T-helper 1 cell treated with Interleukin-12 subunit alpha and Interleukin-12 subunit beta and Interleukin-4 antibody, amounts not matched to agents 30 μg/mL and 1 μg/mL, for 36 hours (primary cell): Measurements from ENCODE around the gene LRP3.

ENCODE experiments used
- H3K27ac Mint-ChIP-seq: one replicate; pipeline ENCODE4 v1.8.0; 2021; ENCODE audit warnings: mild to moderate bottlenecking, mixed read lengths
- H3K27me3 Mint-ChIP-seq: one replicate; pipeline ENCODE4 v1.8.0; 2021; ENCODE audit warnings: low read depth, mixed read lengths
- H3K36me3 Mint-ChIP-seq: one replicate; pipeline ENCODE4 v1.8.0; 2021; ENCODE audit warnings: low read depth, mixed read lengths
- H3K4me1 Mint-ChIP-seq: one replicate; pipeline ENCODE4 v1.8.0; 2021; ENCODE audit warnings: low read depth, mixed read lengths
- H3K4me3 Mint-ChIP-seq: one replicate; pipeline ENCODE4 v1.8.0; 2021; ENCODE audit warnings: mild to moderate bottlenecking, moderate library complexity, mixed read lengths
- H3K9me3 Mint-ChIP-seq: one replicate; pipeline ENCODE4 v1.8.0; 2021; ENCODE audit warnings: mixed read lengths

Gene LRP3

DNA sequence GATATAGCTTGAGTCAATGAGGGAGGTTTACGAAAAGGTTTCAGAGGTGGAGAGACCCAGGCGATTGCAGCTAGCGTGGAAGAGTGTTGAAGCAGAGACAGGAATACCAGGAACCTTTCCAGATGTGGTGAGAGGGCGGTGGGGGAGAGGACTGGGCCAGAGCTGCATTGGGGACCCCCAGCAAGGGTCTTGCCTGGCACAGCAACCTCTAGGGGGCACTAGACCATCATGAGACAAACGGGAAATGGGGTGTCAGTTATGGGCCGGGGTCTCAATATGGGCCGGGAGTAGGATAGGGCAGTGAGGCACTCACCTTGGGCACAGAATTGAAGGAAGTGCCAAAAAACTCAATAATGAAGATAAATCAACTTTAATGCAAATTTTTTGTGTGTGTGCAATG is 2.1 kb upstream of the LRP3 start:
- no peaks in the 10 kb centered on the region for H3K36me3 Mint-ChIP-seq
- peaks cover 62% of the 10 kb centered on the region for H3K27me3 Mint-ChIP-seq
- no peaks in the 10 kb centered on the region for H3K9me3 Mint-ChIP-seq
- H3K27ac Mint-ChIP-seq, result no peak overlapping the region
- H3K4me1 Mint-ChIP-seq, result peaks cover 3% of the 10 kb centered on the region
- no peak overlapping the region for H3K4me3 Mint-ChIP-seq

DNA sequence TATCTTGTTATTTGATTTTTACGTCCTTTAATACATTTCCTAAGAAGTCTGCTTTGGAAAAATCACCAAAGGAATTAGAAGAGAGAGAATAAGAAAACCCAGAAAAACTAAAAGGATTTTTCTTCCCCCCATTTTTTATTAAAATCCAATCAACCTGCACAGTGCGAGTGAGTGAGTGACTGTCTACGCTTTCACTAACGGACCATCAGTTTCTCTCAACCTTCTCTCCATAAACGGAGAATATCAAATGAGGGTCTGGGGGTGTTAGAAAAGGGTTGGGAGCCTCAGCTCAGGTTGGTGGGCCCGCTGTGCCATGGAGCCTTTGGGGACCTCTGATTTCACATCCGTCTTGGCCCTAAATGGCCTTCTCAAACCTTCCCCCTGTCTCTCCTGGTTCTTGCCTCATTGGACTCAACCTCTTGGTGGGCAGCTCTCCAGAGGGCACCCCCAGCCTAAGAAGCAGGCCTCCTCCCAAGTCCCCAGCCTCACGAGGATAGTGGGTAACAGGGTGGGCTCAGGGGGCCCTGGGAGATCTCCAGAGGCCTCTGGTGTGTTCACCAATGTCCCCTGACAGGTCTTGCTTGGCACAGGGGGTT is 763 bp upstream of the LRP3 start:
- H3K27me3 Mint-ChIP-seq, result peaks cover 62% of the 10 kb centered on the region

GRCh38 chr19:33194532-33194885 is 379 bp downstream of the LRP3 start:
- H3K27ac Mint-ChIP-seq, result no peak overlapping the region
- peaks cover 60% of the 10 kb centered on the region for H3K27me3 Mint-ChIP-seq
- peaks cover 2% of the 10 kb centered on the region for H3K4me1 Mint-ChIP-seq
- H3K9me3 Mint-ChIP-seq, result no peaks in the 10 kb centered on the region
- no peak overlapping the region for H3K4me3 Mint-ChIP-seq
- no peaks in the 10 kb centered on the region for H3K36me3 Mint-ChIP-seq

More for the DNA sequence above, 763 bp upstream of the LRP3 start:
- no peak overlapping the region for H3K4me3 Mint-ChIP-seq
- H3K9me3 Mint-ChIP-seq, result no peaks in the 10 kb centered on the region
- peaks cover 2% of the 10 kb centered on the region for H3K4me1 Mint-ChIP-seq
- H3K36me3 Mint-ChIP-seq, result no peaks in the 10 kb centered on the region
- no peak overlapping the region for H3K27ac Mint-ChIP-seq

DNA sequence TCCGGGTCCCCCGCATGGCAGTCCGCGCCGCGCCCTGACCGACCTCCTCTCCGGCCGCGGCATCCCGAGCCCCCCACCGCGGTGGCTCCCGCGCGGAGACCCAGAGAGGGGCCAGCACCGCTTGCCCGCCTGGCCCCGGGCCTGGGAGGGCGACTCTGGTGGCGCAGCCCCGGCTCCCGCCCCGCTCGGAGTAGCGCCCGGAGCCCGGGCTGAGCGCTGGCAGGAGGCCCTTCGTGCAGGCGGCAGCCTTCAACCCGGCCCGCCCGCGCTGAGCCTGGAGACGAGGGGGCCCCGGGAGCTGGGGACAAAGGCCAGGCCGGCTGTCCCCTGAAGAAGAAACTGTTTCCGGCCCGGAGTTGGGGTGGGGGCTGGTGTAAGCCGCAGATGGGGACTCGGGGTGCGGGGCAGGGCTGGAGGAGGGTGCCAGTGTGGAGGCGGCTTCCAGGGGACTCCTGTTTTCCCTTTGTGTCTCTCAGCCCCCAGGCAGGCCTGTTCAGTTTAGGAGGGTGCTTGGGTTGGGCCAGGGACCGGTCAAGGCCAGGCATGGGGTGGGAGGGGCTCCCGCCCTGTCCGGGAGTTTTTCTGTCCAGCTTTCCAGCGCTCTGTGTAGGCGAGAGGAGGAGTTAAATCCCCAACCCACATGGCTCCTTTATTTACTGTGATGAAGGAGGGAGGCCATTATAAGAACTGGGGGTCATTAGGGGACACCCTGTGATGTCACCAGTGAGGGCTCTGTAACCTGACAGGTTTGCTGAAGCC is 935 bp downstream of the LRP3 start:
- Mint-ChIP-seq H3K4me1 (peaks cover 2% of the 10 kb centered on the region), H3K36me3 (no peaks in the 10 kb centered on the region), H3K27ac (no peak overlapping the region), H3K9me3 (no peaks in the 10 kb centered on the region), H3K4me3 (no peak overlapping the region), H3K27me3 (peaks cover 55% of the 10 kb centered on the region)

DNA sequence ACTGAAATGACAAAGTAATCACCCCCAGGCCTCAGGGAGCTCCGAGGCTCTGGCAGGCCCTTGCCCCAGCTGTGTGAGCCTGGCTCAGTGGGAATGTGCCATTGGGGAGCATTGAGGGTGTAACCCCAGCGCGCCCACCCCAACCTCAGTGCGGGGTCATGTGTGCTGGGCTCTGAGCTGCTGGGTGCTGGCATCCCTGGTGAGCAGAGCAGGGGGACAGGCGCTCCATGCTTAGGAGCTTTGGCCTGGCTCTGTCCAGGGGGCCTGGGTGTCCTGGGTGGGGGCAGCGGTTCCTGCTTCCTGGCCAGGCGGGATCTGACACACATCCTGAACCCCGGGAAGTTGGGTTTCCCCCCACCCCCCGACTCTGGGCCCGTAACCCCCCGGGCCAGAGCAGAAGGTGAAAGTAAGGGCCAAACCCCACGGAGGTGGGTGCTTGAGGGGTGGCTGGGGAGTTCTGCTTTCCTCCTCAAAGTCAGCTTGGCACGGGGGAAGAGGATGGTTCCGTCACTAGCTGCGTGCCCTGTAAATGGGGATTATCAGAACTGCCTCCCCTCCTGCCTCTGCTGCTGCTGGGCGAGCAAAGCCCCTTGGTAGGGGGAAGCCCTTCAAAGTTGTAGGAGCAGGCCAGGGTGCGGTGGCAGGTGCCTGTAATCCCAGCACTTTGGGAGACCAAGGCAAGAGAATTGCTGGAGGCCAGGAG is 1.7 kb downstream of the LRP3 start:
- peaks cover 2% of the 10 kb centered on the region for H3K4me1 Mint-ChIP-seq
- peaks cover 48% of the 10 kb centered on the region for H3K27me3 Mint-ChIP-seq
- no peak overlapping the region for H3K27ac Mint-ChIP-seq
- no peak overlapping the region for H3K4me3 Mint-ChIP-seq
- H3K9me3 Mint-ChIP-seq, result no peaks in the 10 kb centered on the region
- no peaks in the 10 kb centered on the region for H3K36me3 Mint-ChIP-seq

DNA sequence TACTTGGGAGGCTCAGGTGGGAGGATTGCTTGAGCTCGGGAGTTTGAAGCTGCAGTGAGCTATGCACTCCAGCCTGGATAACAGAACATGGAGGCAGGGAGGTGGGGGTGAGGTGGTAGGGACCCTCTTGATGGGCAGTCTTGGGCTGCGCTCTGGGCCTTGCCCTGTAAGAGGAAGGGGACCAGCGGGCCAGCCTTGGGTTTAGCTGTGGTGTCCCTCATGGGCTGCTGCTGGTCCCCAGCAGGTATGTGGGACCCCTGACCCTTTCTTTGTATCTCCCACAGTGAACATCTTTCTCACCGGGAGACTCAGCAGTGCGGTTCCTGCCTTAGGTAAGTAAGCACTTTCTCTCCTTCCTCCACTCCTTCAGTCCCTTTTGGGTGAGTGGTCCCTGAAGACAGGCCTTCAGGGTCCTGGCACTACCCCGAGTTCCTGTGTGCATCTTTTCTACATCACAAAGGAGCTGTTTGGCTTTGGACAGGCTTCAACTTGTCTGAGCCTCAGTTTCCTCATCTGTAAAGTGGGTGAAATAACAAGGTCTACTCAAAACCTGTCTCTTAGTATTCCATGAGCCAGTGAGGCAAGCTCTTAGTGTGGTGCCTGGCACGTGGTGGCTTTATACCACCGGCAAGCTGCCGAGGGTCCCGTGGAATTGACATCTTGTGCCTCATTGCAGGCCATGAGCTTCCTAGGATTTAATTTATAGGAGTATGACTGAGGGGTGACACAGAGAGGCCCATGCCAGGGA is 2.5 kb downstream of the LRP3 start:
- peaks cover 42% of the 10 kb centered on the region for H3K27me3 Mint-ChIP-seq

GRCh38 chr19:33197591-33198000 is 3.5 kb downstream of the LRP3 start:
- Mint-ChIP-seq H3K36me3 (no peaks in the 10 kb centered on the region), H3K4me3 (no peak overlapping the region), H3K27ac (no peak overlapping the region), H3K9me3 (no peaks in the 10 kb centered on the region), H3K4me1 (peaks cover 2% of the 10 kb centered on the region), H3K27me3 (peaks cover 33% of the 10 kb centered on the region)

More for the DNA sequence above, 2.5 kb downstream of the LRP3 start:
- Mint-ChIP-seq H3K9me3 (no peaks in the 10 kb centered on the region), H3K4me3 (no peak overlapping the region), H3K36me3 (no peaks in the 10 kb centered on the region), H3K4me1 (peaks cover 2% of the 10 kb centered on the region), H3K27ac (no peak overlapping the region)

- H3K4me3 Mint-ChIP-seq, result no peak overlapping the region
- H3K27ac Mint-ChIP-seq, result no peak overlapping the region
- H3K9me3 Mint-ChIP-seq, result no peaks in the 10 kb centered on the region
Observed at GRCh38 chr19:33198169-33198568, 4.0 kb downstream of the LRP3 start.

DNA sequence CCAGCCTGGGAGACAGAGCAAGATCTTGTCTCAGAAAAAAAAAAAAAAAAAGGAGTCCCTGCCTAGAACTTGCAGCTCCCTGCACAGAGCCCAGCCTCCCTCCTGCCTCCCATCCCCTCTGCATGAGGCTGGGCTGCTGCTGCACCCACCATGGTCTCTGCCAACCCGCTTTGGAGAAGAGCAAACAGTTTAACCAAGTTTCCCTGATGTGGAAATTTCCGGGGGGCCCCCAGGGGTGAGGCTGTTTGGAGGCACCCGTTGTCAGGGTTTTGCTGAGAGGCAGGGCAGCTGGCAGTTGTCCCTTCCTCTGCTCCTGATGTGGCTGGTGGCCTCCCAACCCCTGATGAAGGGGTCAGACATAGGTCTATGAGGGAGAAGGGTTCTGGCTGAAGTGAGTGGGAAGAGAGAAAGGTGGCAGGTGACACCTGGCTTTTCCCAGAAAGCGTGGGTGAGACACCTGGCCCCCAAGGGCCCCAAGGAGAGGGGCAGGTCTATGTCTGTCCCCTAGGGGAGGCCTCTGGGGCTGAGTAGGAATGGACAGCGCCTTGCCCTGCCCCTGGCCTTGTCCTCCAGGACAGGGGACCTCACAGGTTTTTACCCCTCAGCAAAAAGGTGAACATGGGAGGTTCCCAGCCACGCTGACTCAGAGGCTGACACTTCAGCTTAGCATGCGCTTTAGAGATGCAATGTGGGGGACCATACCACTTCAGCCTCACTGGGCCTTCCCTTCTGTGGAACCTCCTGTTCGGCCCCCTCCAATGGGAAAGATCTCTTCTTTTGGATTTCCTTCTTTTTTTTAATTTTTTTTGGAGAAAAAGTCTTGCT is 5.5 kb downstream of the LRP3 start:
- Mint-ChIP-seq H3K27ac (no peak overlapping the region), H3K27me3 (peaks cover 20% of the 10 kb centered on the region), H3K4me1 (no peaks in the 10 kb centered on the region), H3K4me3 (no peak overlapping the region), H3K9me3 (no peaks in the 10 kb centered on the region), H3K36me3 (no peaks in the 10 kb centered on the region)

More at GRCh38 chr19:33198169-33198568, 4.0 kb downstream of the LRP3 start:
- Mint-ChIP-seq H3K27me3 (peaks cover 27% of the 10 kb centered on the region), H3K36me3 (no peaks in the 10 kb centered on the region), H3K4me1 (peaks cover 2% of the 10 kb centered on the region)

- Mint-ChIP-seq H3K9me3 (no peaks in the 10 kb centered on the region), H3K4me1 (no peaks in the 10 kb centered on the region), H3K27ac (no peak overlapping the region), H3K27me3 (peaks cover 8% of the 10 kb centered on the region), H3K4me3 (no peak overlapping the region), H3K36me3 (no peaks in the 10 kb centered on the region)
Observed at GRCh38 chr19:33201473-33201872, 7.3 kb downstream of the LRP3 start.

DNA sequence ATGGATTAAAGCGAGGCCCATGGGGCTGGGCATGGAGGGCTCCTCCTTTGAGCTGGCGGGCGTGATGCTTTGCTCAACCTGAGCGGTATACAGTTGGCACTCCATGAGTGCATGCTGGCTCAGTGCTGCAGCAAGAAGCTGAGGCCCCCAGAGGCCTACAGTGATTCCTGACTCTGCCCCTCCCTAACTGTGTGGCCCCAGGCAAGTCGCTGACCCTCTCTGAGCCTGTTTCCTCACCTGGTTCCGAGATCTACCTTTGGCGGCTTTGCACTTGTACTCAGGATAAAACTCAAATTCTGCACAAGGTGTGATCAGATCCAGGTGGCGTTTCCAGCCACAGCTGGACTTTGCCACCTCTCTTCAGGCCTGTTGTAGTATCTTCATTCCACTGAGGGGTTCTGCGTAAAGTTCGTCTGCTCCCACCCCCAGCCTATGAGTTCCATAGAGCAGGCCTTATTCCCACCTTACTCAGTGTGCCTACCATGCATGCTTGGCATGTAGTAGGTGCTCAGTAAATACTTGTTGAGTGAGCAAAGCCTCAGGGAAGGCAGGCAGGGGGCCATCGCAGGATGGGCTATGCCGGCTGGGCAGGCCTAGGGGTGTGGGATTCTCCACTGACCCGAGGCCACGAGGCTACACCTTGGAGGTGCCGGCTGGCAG is 7.9 kb downstream of the LRP3 start:
- Mint-ChIP-seq H3K4me3 (no peak overlapping the region), H3K27ac (no peak overlapping the region), H3K36me3 (no peaks in the 10 kb centered on the region), H3K4me1 (no peaks in the 10 kb centered on the region), H3K27me3 (peaks cover 3% of the 10 kb centered on the region), H3K9me3 (no peaks in the 10 kb centered on the region)

- no peaks in the 10 kb centered on the region for H3K9me3 Mint-ChIP-seq
- H3K36me3 Mint-ChIP-seq, result no peaks in the 10 kb centered on the region
- no peaks in the 10 kb centered on the region for H3K4me1 Mint-ChIP-seq
Observed at GRCh38 chr19:33202546-33203507, 8.7 kb downstream of the LRP3 start.

DNA sequence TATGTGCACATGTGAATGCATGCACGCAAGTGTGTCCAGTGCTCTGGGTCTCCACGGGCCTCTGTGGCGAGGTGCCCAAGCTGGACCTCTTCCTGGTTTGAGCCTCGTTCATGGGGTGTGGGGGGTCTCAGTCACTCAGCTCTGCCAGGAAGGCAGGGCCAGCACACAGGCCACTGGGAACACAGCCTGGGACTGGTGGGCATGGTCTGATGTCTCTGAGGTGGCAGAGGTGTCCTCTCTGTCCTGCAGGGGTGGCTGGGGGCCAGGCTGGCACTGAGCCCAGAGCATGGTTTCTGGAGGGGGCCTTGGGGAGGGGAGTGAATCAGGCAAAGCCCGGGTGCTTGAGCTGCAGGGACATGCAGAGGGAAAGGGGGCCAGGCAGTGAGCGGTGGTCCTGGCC is 9.4 kb downstream of the LRP3 start:
- no peaks in the 10 kb centered on the region for H3K4me1 Mint-ChIP-seq
- H3K27ac Mint-ChIP-seq, result no peak overlapping the region
- no peak overlapping the region for H3K4me3 Mint-ChIP-seq
- peaks cover 3% of the 10 kb centered on the region for H3K27me3 Mint-ChIP-seq
- H3K36me3 Mint-ChIP-seq, result no peaks in the 10 kb centered on the region
- H3K9me3 Mint-ChIP-seq, result no peaks in the 10 kb centered on the region

More at GRCh38 chr19:33202546-33203507, 8.7 kb downstream of the LRP3 start:
- H3K27ac Mint-ChIP-seq, result no peak overlapping the region
- H3K27me3 Mint-ChIP-seq, result peaks cover 3% of the 10 kb centered on the region
- H3K4me3 Mint-ChIP-seq, result no peak overlapping the region
